T-helper 2 cell treated with Interferon-gamma antibody and Interleukin-4, amounts not matched to agents 100 ng/mL and 5 ng/mL, for 36 hours (primary cell): Measurements from ENCODE around the gene TRIM38. TPM values are rescaled to one million over a fixed set of nuclear protein-coding genes. Genes with fewer than 3 reads are reported as not detected.
"Not testable (repeated sequence)": the region's sequence is repeated elsewhere in the genome, so short reads cannot be mapped to it uniquely, and the experiment has no call there.

Source experiments
- intact Hi-C: fragments of 100-400 bp; cut with micrococcal nuclease; formaldehyde crosslinking; loops from one replicate; pipeline ENCODE4 v1.15.1; 2023
- total RNA-seq: library from RNA; stranded (reverse); gene quantifications from 2 replicates; pipeline ENCODE4 v1.2.3, GENCODE V29; 2022

TRIM38 gene, protein sequence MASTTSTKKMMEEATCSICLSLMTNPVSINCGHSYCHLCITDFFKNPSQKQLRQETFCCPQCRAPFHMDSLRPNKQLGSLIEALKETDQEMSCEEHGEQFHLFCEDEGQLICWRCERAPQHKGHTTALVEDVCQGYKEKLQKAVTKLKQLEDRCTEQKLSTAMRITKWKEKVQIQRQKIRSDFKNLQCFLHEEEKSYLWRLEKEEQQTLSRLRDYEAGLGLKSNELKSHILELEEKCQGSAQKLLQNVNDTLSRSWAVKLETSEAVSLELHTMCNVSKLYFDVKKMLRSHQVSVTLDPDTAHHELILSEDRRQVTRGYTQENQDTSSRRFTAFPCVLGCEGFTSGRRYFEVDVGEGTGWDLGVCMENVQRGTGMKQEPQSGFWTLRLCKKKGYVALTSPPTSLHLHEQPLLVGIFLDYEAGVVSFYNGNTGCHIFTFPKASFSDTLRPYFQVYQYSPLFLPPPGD
- total RNA-seq = 24.9 and 25.2 TPM in 2 replicates

GRCh38 chr6:25962149-25963127 is at the start of gene TRIM38:
TSS of gene TRIM38 (plus strand) at chr6:25962802. CDS start at chr6:25966523, 3,721 bp downstream.
- intact Hi-C loops = loop anchor here (1.0 kb wide), 3 partner anchors 16 to 58 kb away; a partner anchor contains a TSS

GRCh38 chr6:25913741-25914140 is 48.9 kb upstream of the TRIM38 start:
- intact Hi-C loops = no loop called here

GRCh38 chr6:25916330-25916729 is 46.3 kb upstream of the TRIM38 start:
- intact Hi-C loops = no loop called here

DNA sequence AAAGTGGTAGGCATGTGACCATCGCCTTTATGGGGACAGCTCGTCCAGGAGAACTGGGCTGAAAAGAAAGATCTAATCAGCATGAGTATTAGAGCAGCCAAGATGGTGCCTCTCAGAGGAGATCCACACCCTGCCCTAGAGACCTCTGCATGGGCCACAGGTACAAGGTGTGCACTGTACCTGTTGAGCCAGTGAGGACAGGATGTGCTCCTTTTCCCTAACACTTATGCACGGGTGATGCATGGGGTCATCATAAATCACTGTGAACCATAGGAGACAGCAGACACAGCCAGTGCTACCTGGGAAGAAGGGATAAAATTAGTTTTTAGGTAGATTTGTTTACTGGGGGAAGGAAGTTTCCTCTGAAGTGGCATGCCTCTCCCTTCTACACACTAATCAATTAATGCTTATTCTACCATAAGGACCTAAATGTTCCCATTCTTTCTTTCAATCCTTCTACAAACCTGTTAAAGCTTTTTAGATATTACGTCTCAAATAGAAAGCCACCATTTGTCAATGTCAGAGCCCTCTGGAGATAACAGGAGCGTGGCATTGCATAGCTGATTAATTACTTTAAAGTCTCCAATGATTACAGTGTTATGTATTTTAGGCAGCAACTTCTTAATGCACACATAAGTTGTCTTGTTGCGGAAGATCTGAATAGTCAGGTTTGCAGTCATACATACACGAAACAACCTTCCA is 45.7 kb upstream of the TRIM38 start:
- intact Hi-C loops = no loop called here

GRCh38 chr6:25918083-25918683 is 44.4 kb upstream of the TRIM38 start:
- intact Hi-C loops = no loop called here

DNA sequence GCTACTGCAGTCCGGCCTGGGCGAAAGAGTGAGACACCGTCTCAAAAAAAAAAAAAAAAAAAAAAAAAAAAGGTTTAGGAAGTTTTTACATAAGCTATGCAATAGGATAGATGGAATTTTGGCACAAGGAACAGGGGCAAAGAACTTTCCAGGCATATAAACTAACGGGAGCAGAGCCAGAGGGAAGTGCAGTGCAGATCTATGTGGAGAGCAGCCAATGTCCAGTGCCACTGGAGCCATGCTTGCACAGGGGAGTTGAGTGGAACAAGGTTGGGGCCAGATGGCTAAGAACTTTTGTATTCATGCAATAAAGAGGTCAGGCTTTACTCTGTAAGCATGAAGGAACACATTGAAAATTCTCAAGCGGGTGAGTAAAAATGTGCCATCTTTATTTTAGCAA is 42.9 kb upstream of the TRIM38 start:
- intact Hi-C loops = no loop called here

GRCh38 chr6:25921525-25922203 is 40.9 kb upstream of the TRIM38 start:
- intact Hi-C loops = no loop called here

DNA sequence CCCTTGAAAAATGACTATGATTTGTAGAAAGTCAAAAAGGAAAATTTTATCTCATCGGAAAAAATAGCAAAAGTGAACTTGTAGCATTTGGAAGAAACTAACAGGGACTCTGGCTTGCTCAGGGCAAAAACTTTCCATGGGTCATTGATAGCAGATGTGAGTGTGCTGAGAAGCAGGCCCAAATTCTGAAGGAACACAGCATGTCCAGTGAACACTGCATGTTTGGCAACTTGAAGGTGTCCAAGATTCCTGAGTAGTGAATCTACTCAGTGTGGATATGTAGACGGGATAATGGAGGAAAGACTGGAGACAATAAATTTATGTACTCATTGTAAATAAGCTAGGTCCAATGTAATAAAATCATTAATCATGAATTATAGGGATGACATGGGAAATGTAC is 40.3 kb upstream of the TRIM38 start:
- intact Hi-C loops = no loop called here

DNA sequence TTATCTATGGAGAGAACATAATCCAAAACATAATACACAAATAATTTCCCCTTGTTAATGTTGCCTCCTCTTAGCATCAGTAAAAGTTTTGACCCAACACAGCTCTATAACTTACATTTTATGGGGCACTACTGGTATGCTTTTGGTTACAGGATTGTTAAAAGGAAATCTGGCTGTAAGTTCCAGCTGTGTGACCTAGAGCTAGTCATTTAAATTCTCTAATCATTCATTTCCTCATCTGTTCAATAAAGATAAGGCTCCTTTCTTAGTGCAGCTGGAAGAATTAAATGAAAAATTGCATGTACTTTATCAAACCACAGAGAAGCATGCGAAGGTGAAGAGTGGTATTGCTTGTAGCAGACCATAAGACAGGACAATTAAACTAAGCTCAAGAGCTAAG is 36.7 kb upstream of the TRIM38 start:
- intact Hi-C loops = no loop called here

- intact Hi-C loops = no loop called here
Observed at GRCh38 chr6:25927178-25927577, 35.4 kb upstream of the TRIM38 start.

GRCh38 chr6:25927756-25928216 is 34.8 kb upstream of the TRIM38 start:
- intact Hi-C loops = no loop called here

DNA sequence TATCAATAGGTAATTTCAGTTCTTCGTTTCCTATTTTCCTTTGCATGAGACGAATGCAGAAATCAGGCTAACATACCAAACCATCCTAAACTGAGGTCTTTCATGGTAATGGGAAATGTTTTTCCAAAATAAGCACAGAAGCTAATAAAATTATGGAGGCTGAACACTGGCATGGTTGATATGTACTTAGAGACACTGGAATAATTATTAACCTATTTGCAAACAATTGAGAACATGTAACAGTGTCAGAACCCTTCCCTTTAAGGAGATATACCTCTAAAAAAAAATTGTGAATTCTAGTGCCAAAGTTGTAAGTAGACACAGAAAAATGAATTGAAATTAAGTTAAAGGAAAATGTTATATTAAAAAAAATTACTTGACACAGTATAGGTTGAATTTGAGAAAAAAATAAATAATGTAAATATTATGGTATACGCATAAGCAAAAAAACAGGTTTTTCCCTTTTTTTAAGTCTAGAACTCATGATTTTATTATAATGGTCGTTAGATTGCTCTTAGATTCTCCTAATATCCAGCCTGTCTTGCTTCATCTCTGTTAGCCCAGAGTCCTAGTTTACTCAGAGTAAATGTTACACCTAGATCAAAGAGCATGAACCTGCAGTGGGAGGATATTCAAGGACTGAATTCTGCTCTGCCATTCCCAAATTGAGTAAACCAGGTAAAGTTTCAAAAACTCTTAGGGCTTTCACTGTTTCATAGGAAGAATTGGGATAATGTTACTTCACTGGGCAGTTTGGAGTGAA is 33.9 kb upstream of the TRIM38 start:
- intact Hi-C loops = no loop called here

GRCh38 chr6:25929785-25930184 is 32.8 kb upstream of the TRIM38 start:
- intact Hi-C loops = not testable (repeated sequence)

DNA sequence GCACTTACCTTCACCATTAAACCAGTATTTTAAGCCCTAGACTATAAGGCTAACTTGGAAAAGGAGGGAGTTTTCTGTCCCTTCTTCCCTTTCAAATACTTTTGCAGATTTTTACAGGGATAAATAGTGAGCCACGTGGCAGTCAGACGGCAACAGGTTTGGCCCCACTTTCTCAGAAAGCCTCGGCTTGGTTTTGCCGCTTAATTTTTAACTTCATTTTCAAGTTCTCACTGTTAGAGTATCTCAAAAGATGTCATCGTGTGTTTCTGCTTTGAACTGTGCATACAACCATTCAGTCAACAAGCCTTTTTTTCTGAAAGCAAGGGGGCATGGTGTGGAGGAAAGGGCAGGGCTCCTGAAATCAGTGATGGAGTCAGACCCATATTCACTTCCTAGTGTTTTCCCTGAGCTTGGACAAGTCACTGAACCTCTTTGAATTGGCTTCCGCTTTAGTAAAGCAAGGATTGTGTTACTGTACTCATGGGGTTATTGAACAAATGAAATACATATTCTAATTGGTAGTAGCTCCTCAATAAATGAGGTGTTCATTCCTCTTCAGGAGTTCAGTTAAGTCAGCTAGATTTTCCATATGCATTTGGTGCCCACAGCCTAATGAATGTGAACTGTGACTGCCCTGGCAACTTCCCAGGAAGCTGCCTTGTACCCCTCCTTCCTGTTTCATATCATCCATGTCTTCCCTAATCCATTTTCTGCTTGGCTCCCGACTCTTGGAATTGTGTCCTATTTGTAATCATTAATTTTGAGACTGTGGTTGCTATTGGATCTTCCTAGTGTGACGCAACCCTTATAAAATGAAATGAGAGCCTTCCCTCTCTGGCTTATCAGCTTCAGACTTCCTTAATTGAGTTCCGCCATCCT is 31.8 kb upstream of the TRIM38 start, which contains the start of gene SLC17A2:
TSS of gene SLC17A2 (minus strand) at position 160 of the 879 bp plus-strand sequence. CDS start 4,895 bp downstream, outside the sequence.
- intact Hi-C loops = no loop called here

- intact Hi-C loops = no loop called here
Observed at GRCh38 chr6:25931411-25931709, 31.2 kb upstream of the TRIM38 start.

- intact Hi-C loops = no loop called here
Observed at GRCh38 chr6:25934156-25934555, 28.4 kb upstream of the TRIM38 start.

- intact Hi-C loops = no loop called here
Observed at GRCh38 chr6:25934735-25935313, 27.8 kb upstream of the TRIM38 start.

GRCh38 chr6:25935953-25936352 is 26.6 kb upstream of the TRIM38 start:
- intact Hi-C loops = no loop called here
